Kidney (tissue), 14 donors: ENCODE results near the gene CPED1. TPM values are rescaled to one million over a fixed set of nuclear protein-coding genes. Genes with fewer than 3 reads are reported as not detected.
A peak's percentile ranks its signal among the peaks of the same experiment; 100 is the strongest.

Experiments used
- DNase-seq, 5 donors: peaks; one replicate each; pipeline ENCODE4 v3.0.0-alpha.2; 2013 to 2020
- FAIRE-seq: peaks from 2 replicates; lab custom pipeline; 2012; peaks lifted over from hg19 to GRCh38; lab: Jason Lieb, UNC
- H3K27ac ChIP-seq, 2 donors: one replicate each; pipeline ENCODE4 v1.7.0; 2013; ENCODE audit warnings: low read depth in 2 of 2, low read length in 2 of 2, inconsistent platforms in 1 of 2
- H3K27me3 ChIP-seq: one replicate; pipeline ENCODE4 v1.7.1; 2013; ENCODE audit warnings: low read length, inconsistent platforms; ENCODE audit not compliant: control insufficient read depth, insufficient read depth
- H3K36me3 ChIP-seq, 3 donors: one replicate each; pipeline versions ENCODE4 v1.7.0 to v1.7.1; 2013; ENCODE audit warnings: low read length in 3 of 3, control low read depth in 1 of 3, inconsistent platforms in 1 of 3; ENCODE audit not compliant: insufficient read depth in 3 of 3, control insufficient read depth in 2 of 3
- H3K4me1 ChIP-seq, 3 donors: one replicate each; pipeline versions ENCODE4 v1.7.0 to v1.7.1; 2013; ENCODE audit warnings: low read length in 3 of 3, inconsistent platforms in 1 of 3, low read depth in 1 of 3; ENCODE audit not compliant: control insufficient read depth in 2 of 3, insufficient read depth in 2 of 3
- H3K4me3 ChIP-seq, 3 donors: one replicate each; pipeline versions ENCODE4 v1.7.0 to v1.8.1; 2013; ENCODE audit warnings: low read length in 3 of 3, control low read depth in 1 of 3, inconsistent platforms in 1 of 3
- H3K9ac ChIP-seq, 3 donors: one replicate each; pipeline versions ENCODE4 v1.7.0 to v1.7.1; 2013; ENCODE audit warnings: low read length in 3 of 3, control low read depth in 1 of 3, inconsistent platforms in 1 of 3
- H3K9me3 ChIP-seq, 3 donors: one replicate each; pipeline versions ENCODE4 v1.7.0 to v1.7.1; 2013; ENCODE audit warnings: low read length in 3 of 3, control low read depth in 1 of 3, inconsistent platforms in 1 of 3; ENCODE audit not compliant: control insufficient read depth in 2 of 3, insufficient read depth in 1 of 3
- CTCF ChIP-seq: IDR thresholded peaks from 3 replicates; pipeline ENCODE4 v1.5.1; 2012; ENCODE audit warnings: mild to moderate bottlenecking, moderate library complexity, borderline replicate concordance; ENCODE audit not compliant: insufficient read depth; ENCODE audit errors: extremely low read depth
- intact Hi-C: fragments of 100-400 bp; cut with DNase I; formaldehyde crosslinking; loops from one replicate; pipeline ENCODE4 v1.11.1; 2022
- polyA plus RNA-seq: library from polyadenylated mRNA; stranded (reverse); fragments of 350-450 nt; fragmentation: Illumina TruSeq; extraction: RNeasy Lipid Tissue Mini Kit (QIAGEN cat#74804); gene quantifications from one replicate; pipeline ENCODE4 v1.2.3, GENCODE V29; 2014; ENCODE audit warnings: low read depth, low replicate concordance; ENCODE audit not compliant: insufficient read depth
- total RNA-seq: library from RNA; stranded (reverse); fragmentation: NEBNext Ultra II Directional; extraction: Animal tissue kit (Norgen Biotek cat#: 25700); gene quantifications from one replicate; pipeline ENCODE4 v1.2.1, GENCODE V29; 2021
- donor health status: control.
- donor health status: control.
- donor health status: control.
- donor health status: control.
- donor health status: control.
- donor health status: DM: yes; HTN: yes; CAD: no.
- donor health status: Normal renal cell carcinoma (clear cell type).

Gene CPED1
- total and polyA plus RNA-seq, 2 donors from 2014 or later: 2.9 to 16.9 TPM

GRCh38 chr7:121039994-121040393 lies 51.5 kb downstream of the CPED1 start:
- Histone ChIP-seq H3K9ac (no peak overlapping the region), H3K4me3 (no peak overlapping the region), H3K36me3 (no peaks in the 10 kb centered on the region), H3K4me1 (peaks cover 0 to 2% (median 0%) of the 10 kb centered on the region in 3 donors), H3K9me3 (no peaks in the 10 kb centered on the region), H3K27me3 (no peaks in the 10 kb centered on the region), H3K27ac (no peak overlapping the region)
- no peak for FAIRE-seq
- DNase-seq: no peak
- no peak for TF ChIP-seq CTCF
- intact Hi-C loops: no loop called here

GRCh38 chr7:121041516-121042148 lies 53.1 kb downstream of the CPED1 start:
- TF ChIP-seq CTCF: no peak
- Histone ChIP-seq H3K27ac (peak overlapping the region; percentile 45 to 51), H3K9ac (no peak overlapping the region), H3K4me3 (no peak overlapping the region), H3K9me3 (no peaks in the 10 kb centered on the region), H3K27me3 (no peaks in the 10 kb centered on the region), H3K36me3 (no peaks in the 10 kb centered on the region), H3K4me1 (peaks cover 0 to 2% (median 0%) of the 10 kb centered on the region in 3 donors)
- DNase-seq (peak in 1 of 5 donors; percentile 28), FAIRE-seq (no peak)
- intact Hi-C loops: no loop called here

- intact Hi-C loops: no loop called here
- H3K4me1 ChIP-seq: peaks cover 0 to 2% (median 0%) of the 10 kb centered on the region in 3 donors
- no peaks in the 10 kb centered on the region for H3K27me3 ChIP-seq
- H3K9ac ChIP-seq: no peak overlapping the region
- no peak for TF ChIP-seq CTCF
- DNase-seq (no peak), FAIRE-seq (no peak)
- H3K27ac ChIP-seq: peak overlapping the region in 1 of 2 donors; percentile 1
- no peaks in the 10 kb centered on the region for H3K9me3 ChIP-seq
- H3K36me3 ChIP-seq: no peaks in the 10 kb centered on the region
- no peak overlapping the region for H3K4me3 ChIP-seq
These were observed 53.7 kb downstream of the CPED1 start for GRCh38 chr7:121042195-121042594.

- intact Hi-C loops: no loop called here
- Histone ChIP-seq H3K9ac (no peak overlapping the region), H3K4me1 (peaks cover 0 to 2% (median 0%) of the 10 kb centered on the region in 3 donors), H3K27ac (no peak overlapping the region), H3K27me3 (no peaks in the 10 kb centered on the region), H3K9me3 (no peaks in the 10 kb centered on the region), H3K4me3 (no peak overlapping the region), H3K36me3 (no peaks in the 10 kb centered on the region)
- no peak for DNase-seq
- no peak for TF ChIP-seq CTCF
- no peak for FAIRE-seq
These were observed 54.4 kb downstream of the CPED1 start for GRCh38 chr7:121042899-121043298.
